Osteoblast (primary cell): Measurements from ENCODE around the gene ITGB4. TPM values are rescaled to one million over a fixed set of nuclear protein-coding genes. Genes with fewer than 3 reads are reported as not detected.

Experiments
- DNase-seq: peaks from one replicate; pipeline ENCODE4 v3.0.0; 2011; ENCODE audit warnings: low spot score, mixed read lengths; ENCODE audit not compliant: insufficient read length; ENCODE audit errors: missing footprints
- H2AFZ ChIP-seq: 2 replicates; pipeline ENCODE4 v1.6.0; 2011; ENCODE audit warnings: mild to moderate bottlenecking, low read length
- H3K27ac ChIP-seq: 2 replicates; pipeline ENCODE4 v1.5.1; 2011; ENCODE audit warnings: mild to moderate bottlenecking, low read depth, low read length, moderate library complexity
- H3K27me3 ChIP-seq: 2 replicates; pipeline ENCODE4 v1.6.0; 2012; ENCODE audit warnings: mild to moderate bottlenecking, control low read depth, inconsistent platforms, low read length, moderate library complexity; ENCODE audit not compliant: insufficient read depth
- H3K36me3 ChIP-seq: 2 replicates; pipeline ENCODE4 v1.5.1; 2011; ENCODE audit warnings: mild to moderate bottlenecking, low read length, control low read depth, moderate library complexity; ENCODE audit not compliant: insufficient read depth
- H3K4me1 ChIP-seq: 2 replicates; pipeline ENCODE4 v1.5.1; 2011; ENCODE audit warnings: mild to moderate bottlenecking, low read length, control low read depth, moderate library complexity; ENCODE audit not compliant: insufficient read depth
- H3K4me2 ChIP-seq: 2 replicates; pipeline ENCODE4 v1.6.0; 2011; ENCODE audit warnings: mild to moderate bottlenecking, low read length; ENCODE audit not compliant: insufficient read depth
- H3K4me3 ChIP-seq: fragments of 200-600 bp; sonication (generic); 3 replicates; pipeline ENCODE4 v1.5.1; 2012; ENCODE audit warnings: mild to moderate bottlenecking, low read length, inconsistent platforms; ENCODE audit not compliant: insufficient read depth
- H3K79me2 ChIP-seq: 2 replicates; pipeline ENCODE4 v1.6.0; 2012; ENCODE audit warnings: mild to moderate bottlenecking, low read length, control low read depth, inconsistent platforms; ENCODE audit not compliant: insufficient read depth
- H3K9me3 ChIP-seq: 2 replicates; pipeline ENCODE4 v1.5.1; 2011; ENCODE audit warnings: low read depth, low read length, control low read depth
- H4K20me1 ChIP-seq: 2 replicates; pipeline ENCODE4 v1.6.0; 2012; ENCODE audit warnings: mild to moderate bottlenecking, low read length, control low read depth; ENCODE audit not compliant: insufficient read depth
- total RNA-seq: library from RNA; depleted of rRNA; stranded (reverse); fragments of >200 nt; gene quantifications from 2 replicates; pipeline ENCODE4 v1.2.3, GENCODE V29; 2012
- TF ChIP-seq, protein P1 (sequence below): IDR thresholded peaks from 2 replicates; pipeline ENCODE4 v1.5.1; 2011; ENCODE audit warnings: mild to moderate bottlenecking, low read depth, low read length, moderate library complexity; ENCODE audit errors: extremely low read depth

ITGB4 gene
- total RNA-seq, 1 donor: 0.36 TPM

DNA sequence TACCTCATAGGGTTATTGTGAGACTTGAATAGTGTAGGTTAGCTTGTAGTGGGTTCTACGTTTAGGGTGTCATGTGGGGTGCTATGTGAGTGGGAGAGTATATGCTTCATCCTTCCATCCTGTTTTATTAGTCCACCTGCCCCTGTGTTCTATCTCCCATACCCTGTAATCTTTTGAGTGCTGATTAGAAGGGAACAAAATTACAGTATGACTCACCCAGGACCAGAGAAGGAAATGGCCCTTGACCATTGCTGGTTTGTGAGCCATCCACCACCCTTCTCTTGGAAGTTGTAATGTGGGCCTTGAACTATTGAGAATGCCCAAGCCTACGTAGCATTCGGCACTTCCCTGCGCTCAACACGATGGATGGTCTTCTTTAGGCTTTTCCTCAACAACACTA, 37.0 kb upstream of the ITGB4 start:
- Histone ChIP-seq H3K27me3 (no peaks in the 10 kb centered on the region), H3K36me3 (no peaks in the 10 kb centered on the region), H2AFZ (no peak overlapping the region), H3K4me1 (peaks cover 60% of the 10 kb centered on the region), H3K27ac (peak overlapping the region; percentile 74), H4K20me1 (peaks cover 17% of the 10 kb centered on the region), H3K4me2 (peak overlapping the region; percentile 16), H3K79me2 (peaks cover 77% of the 10 kb centered on the region), H3K4me3 (no peak overlapping the region), H3K9me3 (no peaks in the 10 kb centered on the region)
- no peak for DNase-seq
- TF ChIP-seq, protein P1, sequence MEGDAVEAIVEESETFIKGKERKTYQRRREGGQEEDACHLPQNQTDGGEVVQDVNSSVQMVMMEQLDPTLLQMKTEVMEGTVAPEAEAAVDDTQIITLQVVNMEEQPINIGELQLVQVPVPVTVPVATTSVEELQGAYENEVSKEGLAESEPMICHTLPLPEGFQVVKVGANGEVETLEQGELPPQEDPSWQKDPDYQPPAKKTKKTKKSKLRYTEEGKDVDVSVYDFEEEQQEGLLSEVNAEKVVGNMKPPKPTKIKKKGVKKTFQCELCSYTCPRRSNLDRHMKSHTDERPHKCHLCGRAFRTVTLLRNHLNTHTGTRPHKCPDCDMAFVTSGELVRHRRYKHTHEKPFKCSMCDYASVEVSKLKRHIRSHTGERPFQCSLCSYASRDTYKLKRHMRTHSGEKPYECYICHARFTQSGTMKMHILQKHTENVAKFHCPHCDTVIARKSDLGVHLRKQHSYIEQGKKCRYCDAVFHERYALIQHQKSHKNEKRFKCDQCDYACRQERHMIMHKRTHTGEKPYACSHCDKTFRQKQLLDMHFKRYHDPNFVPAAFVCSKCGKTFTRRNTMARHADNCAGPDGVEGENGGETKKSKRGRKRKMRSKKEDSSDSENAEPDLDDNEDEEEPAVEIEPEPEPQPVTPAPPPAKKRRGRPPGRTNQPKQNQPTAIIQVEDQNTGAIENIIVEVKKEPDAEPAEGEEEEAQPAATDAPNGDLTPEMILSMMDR: no peak

DNA sequence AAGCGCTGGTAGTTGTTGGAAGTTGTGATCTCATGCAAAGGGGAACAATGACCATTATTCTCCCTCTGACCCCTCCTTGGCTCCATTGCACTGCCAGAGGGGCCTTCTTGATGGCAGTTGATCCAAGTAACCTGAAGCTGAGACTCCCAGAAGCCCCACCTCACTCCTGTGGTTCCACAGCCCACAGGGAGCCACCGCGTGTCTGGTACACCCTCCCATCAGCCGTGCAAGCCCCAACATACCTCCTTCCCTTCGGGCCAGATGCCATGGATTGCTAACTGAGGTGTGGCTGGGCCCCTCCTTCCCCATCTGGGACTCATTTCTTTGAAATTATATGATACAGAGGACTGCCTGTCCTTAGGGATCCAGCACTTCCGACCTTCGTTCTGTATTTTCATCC, 36.3 kb upstream of the ITGB4 start:
- Histone ChIP-seq H3K27me3 (no peaks in the 10 kb centered on the region), H3K9me3 (no peaks in the 10 kb centered on the region), H3K4me2 (peak overlapping the region; percentile 14), H4K20me1 (peaks cover 17% of the 10 kb centered on the region), H3K4me1 (peaks cover 60% of the 10 kb centered on the region), H3K36me3 (peaks cover under 1% of the 10 kb centered on the region), H2AFZ (no peak overlapping the region), H3K79me2 (peaks cover 76% of the 10 kb centered on the region), H3K27ac (peak overlapping the region; percentile 74), H3K4me3 (no peak overlapping the region)
- no peak for DNase-seq
- TF ChIP-seq, protein P1: no peak

DNA sequence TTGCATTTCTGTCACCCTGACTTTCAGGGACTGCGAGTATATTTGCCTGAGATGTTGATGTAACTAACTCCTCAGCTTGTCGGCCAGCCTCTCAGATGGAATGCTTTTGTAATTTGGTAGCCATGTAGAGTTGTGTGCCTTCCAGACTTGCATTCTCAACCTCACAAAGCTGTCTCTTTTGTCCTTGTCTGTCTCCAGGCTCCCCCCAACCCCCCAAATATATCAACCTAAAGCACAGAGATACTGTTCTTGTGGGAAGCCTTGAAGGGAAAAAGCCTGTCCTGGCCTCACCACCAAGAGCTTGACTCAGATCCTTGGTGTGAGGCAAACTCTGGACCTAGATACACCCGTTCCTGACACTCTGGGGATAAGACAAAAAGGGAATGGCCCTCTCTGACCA, 35.8 kb upstream of the ITGB4 start:
- Histone ChIP-seq H3K27me3 (no peaks in the 10 kb centered on the region), H2AFZ (no peak overlapping the region), H4K20me1 (peaks cover 17% of the 10 kb centered on the region), H3K4me2 (peak overlapping the region; percentile 14), H3K36me3 (peaks cover 4% of the 10 kb centered on the region), H3K27ac (peak overlapping the region; percentile 74), H3K4me1 (peaks cover 61% of the 10 kb centered on the region), H3K9me3 (no peaks in the 10 kb centered on the region), H3K4me3 (no peak overlapping the region), H3K79me2 (peaks cover 76% of the 10 kb centered on the region)
- DNase-seq: no peak
- TF ChIP-seq, protein P1: no peak

DNA sequence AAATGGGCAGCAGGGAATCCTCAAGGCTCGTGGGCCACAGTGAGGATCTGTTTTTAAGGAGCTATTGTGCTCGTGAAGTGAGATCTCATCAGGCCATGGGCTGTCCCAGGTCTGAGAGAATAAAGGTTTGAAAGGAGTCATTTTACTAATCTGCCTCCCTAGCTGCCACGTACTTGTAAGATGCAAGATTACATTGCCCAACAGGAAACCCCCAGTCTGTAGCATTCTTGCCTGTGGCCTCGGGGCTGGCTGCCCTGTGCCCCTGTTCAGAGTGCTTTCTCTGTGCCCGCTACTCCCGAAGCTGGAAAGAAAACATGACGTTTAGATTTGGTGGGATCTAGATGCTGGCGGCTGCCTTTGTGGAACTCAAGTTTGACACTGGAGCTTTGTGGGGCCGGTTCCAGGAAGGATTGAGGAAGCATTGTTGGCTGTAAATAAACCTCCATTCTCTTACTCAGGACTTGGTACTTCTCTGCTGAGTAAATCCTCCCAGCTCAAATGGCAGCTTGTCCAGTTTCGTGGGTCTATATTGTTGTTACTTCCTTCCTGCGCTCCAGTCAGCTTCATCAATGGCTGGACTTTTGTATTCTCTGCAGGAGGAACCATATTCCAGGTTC, 32.9 kb upstream of the ITGB4 start:
- Histone ChIP-seq H3K9me3 (no peaks in the 10 kb centered on the region), H3K27ac (peak overlapping the region; percentile 63), H3K4me1 (peaks cover 75% of the 10 kb centered on the region), H3K36me3 (peaks cover 4% of the 10 kb centered on the region), H3K79me2 (peaks cover 83% of the 10 kb centered on the region), H4K20me1 (peaks cover 33% of the 10 kb centered on the region), H3K4me2 (no peak overlapping the region), H3K27me3 (no peaks in the 10 kb centered on the region), H3K4me3 (no peak overlapping the region), H2AFZ (peak overlapping the region; percentile 18)
- no peak for DNase-seq
- TF ChIP-seq, protein P1: no peak
